ENCODE data around the gene MPV17. TPM values are rescaled to one million over a fixed set of nuclear protein-coding genes. Genes with fewer than 3 reads are reported as not detected.

MPV17 gene
- total RNA-seq, 1 experiment from 2014 or later = 50.6 TPM

DNA sequence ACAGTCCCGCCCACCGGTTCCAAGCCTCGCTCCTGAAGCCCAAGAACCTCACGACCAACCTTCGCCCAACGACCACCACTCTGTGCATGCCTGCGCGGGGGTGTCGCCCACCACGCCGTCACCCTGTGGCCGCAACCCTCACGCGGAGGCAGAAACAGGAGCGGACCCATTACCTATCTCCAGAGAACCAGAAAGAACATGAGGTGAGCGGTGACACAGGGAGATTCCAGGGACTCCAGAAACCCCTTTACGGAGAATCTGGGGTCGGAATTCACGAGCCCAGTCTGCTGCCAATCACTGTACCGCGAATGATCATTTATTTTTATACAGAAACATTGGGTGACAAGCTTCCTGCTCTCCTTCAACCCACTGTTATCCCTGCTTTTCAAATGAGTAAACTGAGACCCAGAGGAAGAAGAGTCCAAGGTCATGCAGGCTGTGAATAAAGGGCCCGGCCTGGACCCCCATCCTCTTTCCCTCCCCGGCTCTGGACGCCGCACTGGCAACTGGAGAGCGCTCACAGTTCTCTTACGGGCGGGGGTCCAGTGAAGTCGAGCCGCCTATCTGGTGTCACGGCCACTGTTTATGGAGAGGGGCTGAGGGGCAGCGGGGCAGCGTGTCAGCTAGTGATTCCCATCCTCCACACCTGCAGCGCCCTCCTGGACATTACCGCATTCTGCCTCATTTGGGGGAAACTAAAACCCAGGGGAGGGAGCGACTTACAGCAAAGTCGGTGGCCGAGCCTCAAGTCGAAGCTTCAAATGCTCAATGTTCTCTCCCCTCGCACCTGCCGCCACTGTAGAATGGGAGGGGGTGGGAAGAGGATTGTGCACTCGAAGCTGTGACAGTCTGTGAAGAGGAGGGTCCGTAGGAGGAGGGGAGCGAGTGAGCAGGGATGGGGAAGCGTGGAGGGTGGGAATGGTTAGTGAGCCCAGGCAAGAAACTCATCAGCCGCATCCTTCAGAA is 59.3 kb downstream of the MPV17 start:
- intact Hi-C loops (cut with micrococcal nuclease; ENCODE audit: unreplicated experiment) = loop anchor here (5.0 kb wide), 1 partner anchor 46 kb away; the partner anchor contains the start of gene CAD
- Mint-ChIP-seq H3K36me3 (ENCODE audit: insufficient read depth, unreplicated experiment) (no peaks in the 10 kb centered on the region), H3K4me1 (ENCODE audit: low read depth, unreplicated experiment) (peaks cover 13% of the 10 kb centered on the region), H3K27me3 (ENCODE audit: insufficient read depth, unreplicated experiment) (peaks cover 27% of the 10 kb centered on the region), H3K9me3 (ENCODE audit: unreplicated experiment) (no peaks in the 10 kb centered on the region), H3K27ac (ENCODE audit: unreplicated experiment) (no peak overlapping the region), H3K4me3 (ENCODE audit: unreplicated experiment) (peak overlapping the region; percentile 74)
- H3K4me1 ChIP-seq = peaks cover 18% of the 10 kb centered on the region
- no TSS peak for BruUV-seq (replicated peaks)
- peak overlapping the region; percentile 58 for H3K4me3 ChIP-seq (ENCODE audit: low read depth, low read length)
- no peaks in the 10 kb centered on the region for H3K36me3 ChIP-seq (ENCODE audit: control insufficient read depth, insufficient read depth, low read length)
- no peaks in the 10 kb centered on the region for H3K9me3 ChIP-seq
- DNase-seq = no peak
- peaks cover 6% of the 10 kb centered on the region; the same call in 1 of the 2 replicates for H3K27me3 ChIP-seq (replicated peaks; ENCODE audit: control insufficient read depth, insufficient read depth, low read length)
- TF ChIP-seq, protein P1, sequence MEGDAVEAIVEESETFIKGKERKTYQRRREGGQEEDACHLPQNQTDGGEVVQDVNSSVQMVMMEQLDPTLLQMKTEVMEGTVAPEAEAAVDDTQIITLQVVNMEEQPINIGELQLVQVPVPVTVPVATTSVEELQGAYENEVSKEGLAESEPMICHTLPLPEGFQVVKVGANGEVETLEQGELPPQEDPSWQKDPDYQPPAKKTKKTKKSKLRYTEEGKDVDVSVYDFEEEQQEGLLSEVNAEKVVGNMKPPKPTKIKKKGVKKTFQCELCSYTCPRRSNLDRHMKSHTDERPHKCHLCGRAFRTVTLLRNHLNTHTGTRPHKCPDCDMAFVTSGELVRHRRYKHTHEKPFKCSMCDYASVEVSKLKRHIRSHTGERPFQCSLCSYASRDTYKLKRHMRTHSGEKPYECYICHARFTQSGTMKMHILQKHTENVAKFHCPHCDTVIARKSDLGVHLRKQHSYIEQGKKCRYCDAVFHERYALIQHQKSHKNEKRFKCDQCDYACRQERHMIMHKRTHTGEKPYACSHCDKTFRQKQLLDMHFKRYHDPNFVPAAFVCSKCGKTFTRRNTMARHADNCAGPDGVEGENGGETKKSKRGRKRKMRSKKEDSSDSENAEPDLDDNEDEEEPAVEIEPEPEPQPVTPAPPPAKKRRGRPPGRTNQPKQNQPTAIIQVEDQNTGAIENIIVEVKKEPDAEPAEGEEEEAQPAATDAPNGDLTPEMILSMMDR (IDR thresholded peaks at IDR 0.05; ENCODE audit: insufficient read depth in 1 of 2, low read depth in 1 of 2, low read length in 1 of 2, severe bottlenecking in 1 of 2, unreplicated experiment in 1 of 2) = no peak
- CTCF ChIA-PET = interaction anchor here (0.8 to 3.8 kb wide), 8 partner anchors 13 to 106 kb away, joined by 3 to 20 read pairs (median 6); no protein-coding TSS in a partner anchor
- POLR2A ChIA-PET = interaction anchor here (1.0 kb wide), 1 partner anchor 29 kb away, joined by 3 read pairs; no protein-coding TSS in a partner anchor

DNA sequence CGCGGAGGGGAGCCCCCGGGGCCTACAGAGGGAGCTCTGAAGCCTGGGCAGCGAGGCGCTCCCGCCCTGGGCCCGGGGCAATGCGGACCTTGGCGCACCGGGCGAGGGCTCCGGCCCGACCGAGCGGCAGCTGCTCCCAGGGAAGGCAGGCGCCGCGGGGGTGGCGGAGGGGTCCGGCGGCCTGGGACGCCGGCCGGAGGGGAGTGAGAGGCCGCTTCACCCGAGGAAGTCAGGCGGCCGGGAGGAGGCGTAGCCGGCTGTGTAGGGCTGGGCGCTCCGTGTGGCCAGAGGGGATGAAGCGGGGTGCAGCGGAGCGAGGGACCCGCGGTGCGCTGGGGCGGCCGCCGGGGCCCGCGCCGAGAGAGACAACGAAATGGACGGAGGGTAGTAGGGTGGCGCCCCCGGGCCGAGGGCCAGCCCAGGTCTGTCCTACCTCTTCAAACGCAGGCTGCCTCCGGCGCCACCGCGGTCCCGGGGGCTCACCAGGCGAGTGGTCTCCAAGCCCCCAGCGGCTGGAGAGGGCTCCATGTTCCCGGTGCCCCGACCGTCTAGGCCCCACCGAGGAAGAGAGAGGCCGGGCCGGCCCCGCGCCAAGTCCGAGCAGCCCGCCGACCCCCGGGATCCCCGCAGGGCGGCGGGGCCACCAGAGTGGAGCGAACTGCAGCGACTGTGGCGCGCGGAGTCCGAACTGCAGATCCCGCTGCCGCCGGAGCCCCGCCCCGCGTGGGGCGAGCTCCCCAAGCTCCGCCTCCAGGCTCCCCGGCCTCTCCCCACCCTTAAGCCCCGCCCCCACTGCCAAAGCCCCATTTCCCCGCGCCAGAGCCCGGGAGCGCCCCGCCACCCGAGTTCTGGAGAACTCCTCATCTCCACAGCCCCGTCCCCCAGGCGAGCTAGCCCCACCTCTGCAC is 60.3 kb downstream of the MPV17 start, which contains the start of gene SLC30A3:
TSS of gene SLC30A3 (minus strand) at position 669 of the 908 bp plus-strand sequence. CDS start at position 528, 141 bp downstream.
- H3K27me3 ChIP-seq (replicated peaks; ENCODE audit: control insufficient read depth, insufficient read depth, low read length) = peaks cover 6% of the 10 kb centered on the region; the same call in 1 of the 2 replicates
- H3K4me3 ChIP-seq (ENCODE audit: low read depth, low read length) = peak within 1 kb of the TSS; percentile 58
- ChIA-PET POLR2A (interaction anchor here (0.5 to 1.0 kb wide), 3 partner anchors 14 to 628 kb away, joined by 3 to 4 read pairs (median 3); partner anchors contain the start of genes BABAM2 and RBKS), CTCF (interaction anchor here (0.8 to 1.9 kb wide), 7 partner anchors 14 to 169 kb away, joined by 3 to 8 read pairs (median 5); no protein-coding TSS in a partner anchor)
- H3K36me3 Mint-ChIP-seq (ENCODE audit: insufficient read depth, unreplicated experiment) = no peaks in the 10 kb centered on the region
- H3K9me3 Mint-ChIP-seq (ENCODE audit: unreplicated experiment) = no peaks in the 10 kb centered on the region
- intact Hi-C loops (cut with micrococcal nuclease; ENCODE audit: unreplicated experiment) = loop anchor here (5.0 kb wide), 1 partner anchor 45 kb away; the partner anchor contains the start of gene CAD
- no peaks in the 10 kb centered on the region for H3K36me3 ChIP-seq (ENCODE audit: control insufficient read depth, insufficient read depth, low read length)
- no peak within 1 kb of the TSS for H3K27ac Mint-ChIP-seq (ENCODE audit: unreplicated experiment)
- peaks cover 13% of the 10 kb centered on the region for H3K4me1 Mint-ChIP-seq (ENCODE audit: low read depth, unreplicated experiment)
- no TSS peak for BruUV-seq (replicated peaks)
- peak; percentile 60 to 66 for DNase-seq
- TF ChIP-seq, protein P1 (IDR thresholded peaks at IDR 0.05; ENCODE audit: insufficient read depth in 1 of 2, low read depth in 1 of 2, low read length in 1 of 2, severe bottlenecking in 1 of 2, unreplicated experiment in 1 of 2) = peak in 1 of 2 experiments; percentile 12
- H3K4me1 ChIP-seq = peaks cover 18% of the 10 kb centered on the region
- H3K9me3 ChIP-seq = no peaks in the 10 kb centered on the region
- peaks cover 27% of the 10 kb centered on the region for H3K27me3 Mint-ChIP-seq (ENCODE audit: insufficient read depth, unreplicated experiment)
- peak within 1 kb of the TSS; percentile 74 for H3K4me3 Mint-ChIP-seq (ENCODE audit: unreplicated experiment)
